Measurements from ENCODE around the gene LRRC71.

LRRC71 gene

DNA sequence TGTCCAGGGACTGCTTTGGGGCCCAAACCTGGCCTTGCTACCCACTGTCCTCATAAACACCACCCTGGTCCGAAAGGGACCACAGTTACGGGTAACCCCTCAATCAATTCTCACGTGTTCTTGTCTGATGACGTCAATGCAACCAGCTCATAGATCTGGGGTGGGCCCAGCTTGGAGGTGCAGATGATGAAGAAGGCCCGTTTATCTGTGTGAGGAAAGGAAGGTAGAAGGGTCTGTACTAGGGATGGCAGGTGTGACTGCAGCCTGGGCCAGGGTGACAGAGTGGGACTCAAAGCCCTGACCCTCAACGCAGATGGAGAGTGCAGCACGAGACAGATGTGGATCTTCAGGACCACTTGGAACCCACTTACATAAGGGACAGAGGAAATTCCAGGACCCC is 22.1 kb downstream of the LRRC71 start:
- Histone ChIP-seq H3K27me3 (replicated peaks; ENCODE audit: control insufficient read depth, insufficient read depth, low read length) (no peaks in the 10 kb centered on the region), H3K4me3 (replicated peaks; ENCODE audit: low read depth, low read length) (no peak overlapping the region), H3K36me3 (ENCODE audit: control insufficient read depth, insufficient read depth, low read length) (peaks cover 34% of the 10 kb centered on the region)
- DNase-seq (ENCODE audit: extremely low read depth, insufficient read length) = no peak
- TF ChIP-seq, protein P1, sequence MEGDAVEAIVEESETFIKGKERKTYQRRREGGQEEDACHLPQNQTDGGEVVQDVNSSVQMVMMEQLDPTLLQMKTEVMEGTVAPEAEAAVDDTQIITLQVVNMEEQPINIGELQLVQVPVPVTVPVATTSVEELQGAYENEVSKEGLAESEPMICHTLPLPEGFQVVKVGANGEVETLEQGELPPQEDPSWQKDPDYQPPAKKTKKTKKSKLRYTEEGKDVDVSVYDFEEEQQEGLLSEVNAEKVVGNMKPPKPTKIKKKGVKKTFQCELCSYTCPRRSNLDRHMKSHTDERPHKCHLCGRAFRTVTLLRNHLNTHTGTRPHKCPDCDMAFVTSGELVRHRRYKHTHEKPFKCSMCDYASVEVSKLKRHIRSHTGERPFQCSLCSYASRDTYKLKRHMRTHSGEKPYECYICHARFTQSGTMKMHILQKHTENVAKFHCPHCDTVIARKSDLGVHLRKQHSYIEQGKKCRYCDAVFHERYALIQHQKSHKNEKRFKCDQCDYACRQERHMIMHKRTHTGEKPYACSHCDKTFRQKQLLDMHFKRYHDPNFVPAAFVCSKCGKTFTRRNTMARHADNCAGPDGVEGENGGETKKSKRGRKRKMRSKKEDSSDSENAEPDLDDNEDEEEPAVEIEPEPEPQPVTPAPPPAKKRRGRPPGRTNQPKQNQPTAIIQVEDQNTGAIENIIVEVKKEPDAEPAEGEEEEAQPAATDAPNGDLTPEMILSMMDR (IDR thresholded peaks at IDR 0.05; ENCODE audit: insufficient read depth, low read length, poor library complexity, severe bottlenecking) = no peak

DNA sequence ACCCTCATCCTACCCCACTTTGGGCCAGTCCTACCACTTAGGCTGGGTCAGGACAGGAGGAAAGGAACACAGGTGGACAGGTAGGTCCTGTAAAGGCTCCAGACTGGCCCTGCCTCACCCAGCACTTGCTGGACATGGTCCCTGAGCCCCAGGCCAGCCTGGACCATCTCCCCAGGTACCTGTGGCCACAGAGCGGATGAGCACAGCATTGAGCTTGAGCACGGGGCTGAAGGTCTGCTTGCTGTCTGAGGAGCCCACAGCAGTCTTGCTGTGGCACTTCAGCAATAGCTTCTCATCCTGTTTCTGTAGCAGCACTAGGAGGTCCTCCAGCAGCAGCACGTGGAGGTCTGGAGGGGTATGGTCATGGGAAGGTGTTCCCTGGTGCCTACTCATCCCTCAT is 23.3 kb downstream of the LRRC71 start:
- H3K27me3 ChIP-seq (replicated peaks; ENCODE audit: control insufficient read depth, insufficient read depth, low read length) = no peaks in the 10 kb centered on the region
- no peak for DNase-seq (ENCODE audit: extremely low read depth, insufficient read length)
- peaks cover 31% of the 10 kb centered on the region for H3K36me3 ChIP-seq (ENCODE audit: control insufficient read depth, insufficient read depth, low read length)
- TF ChIP-seq, protein P1 (IDR thresholded peaks at IDR 0.05; ENCODE audit: insufficient read depth, low read length, poor library complexity, severe bottlenecking) = no peak
- H3K4me3 ChIP-seq (replicated peaks; ENCODE audit: low read depth, low read length) = no peak overlapping the region

DNA sequence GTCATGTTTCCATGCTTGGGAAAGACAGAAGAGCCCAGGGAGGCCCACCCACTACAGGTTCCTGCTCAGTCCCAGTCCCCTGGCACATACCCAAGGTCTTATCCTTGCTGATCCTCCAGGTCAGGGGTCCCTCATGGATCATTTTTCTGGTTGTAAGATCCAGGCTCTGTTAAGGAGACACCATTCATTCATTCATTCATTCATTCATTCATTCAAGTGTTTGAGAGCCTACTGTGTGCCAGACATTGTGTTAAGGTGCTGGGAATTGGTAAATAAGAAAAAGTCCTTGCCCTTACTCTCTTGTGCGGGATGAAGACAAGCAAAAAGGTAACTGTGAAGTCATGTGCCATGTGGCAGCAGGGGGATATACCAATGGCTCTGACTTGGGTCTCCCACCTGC is 23.8 kb downstream of the LRRC71 start:
- Histone ChIP-seq H3K4me3 (replicated peaks; ENCODE audit: low read depth, low read length) (no peak overlapping the region), H3K27me3 (replicated peaks; ENCODE audit: control insufficient read depth, insufficient read depth, low read length) (no peaks in the 10 kb centered on the region), H3K36me3 (ENCODE audit: control insufficient read depth, insufficient read depth, low read length) (peaks cover 29% of the 10 kb centered on the region)
- TF ChIP-seq, protein P1 (IDR thresholded peaks at IDR 0.05; ENCODE audit: insufficient read depth, low read length, poor library complexity, severe bottlenecking) = no peak
- no peak for DNase-seq (ENCODE audit: extremely low read depth, insufficient read length)

DNA sequence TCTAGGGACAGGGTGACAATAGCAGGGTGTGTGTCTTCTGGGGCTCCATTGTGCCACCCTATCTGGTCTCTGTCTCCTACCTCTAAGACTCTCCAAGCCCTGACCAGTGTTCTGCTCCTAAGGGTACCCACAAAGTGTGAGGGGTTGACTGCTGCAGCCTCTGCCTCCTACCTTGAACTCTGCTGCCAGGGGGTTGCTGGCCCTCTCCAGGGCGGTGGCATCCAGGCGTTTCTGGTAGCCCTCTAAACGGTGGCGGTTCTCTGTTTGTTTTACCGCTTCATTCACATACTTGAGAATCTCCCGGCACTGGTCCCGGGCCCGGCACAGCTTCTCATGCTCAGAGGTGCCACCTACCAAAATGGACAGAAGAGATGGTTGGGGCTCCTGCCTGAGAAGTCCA is 24.4 kb downstream of the LRRC71 start:
- Histone ChIP-seq H3K27me3 (replicated peaks; ENCODE audit: control insufficient read depth, insufficient read depth, low read length) (no peaks in the 10 kb centered on the region), H3K36me3 (ENCODE audit: control insufficient read depth, insufficient read depth, low read length) (peaks cover 25% of the 10 kb centered on the region), H3K4me3 (replicated peaks; ENCODE audit: low read depth, low read length) (no peak overlapping the region)
- DNase-seq (ENCODE audit: extremely low read depth, insufficient read length) = no peak
- TF ChIP-seq, protein P1 (IDR thresholded peaks at IDR 0.05; ENCODE audit: insufficient read depth, low read length, poor library complexity, severe bottlenecking) = no peak

DNA sequence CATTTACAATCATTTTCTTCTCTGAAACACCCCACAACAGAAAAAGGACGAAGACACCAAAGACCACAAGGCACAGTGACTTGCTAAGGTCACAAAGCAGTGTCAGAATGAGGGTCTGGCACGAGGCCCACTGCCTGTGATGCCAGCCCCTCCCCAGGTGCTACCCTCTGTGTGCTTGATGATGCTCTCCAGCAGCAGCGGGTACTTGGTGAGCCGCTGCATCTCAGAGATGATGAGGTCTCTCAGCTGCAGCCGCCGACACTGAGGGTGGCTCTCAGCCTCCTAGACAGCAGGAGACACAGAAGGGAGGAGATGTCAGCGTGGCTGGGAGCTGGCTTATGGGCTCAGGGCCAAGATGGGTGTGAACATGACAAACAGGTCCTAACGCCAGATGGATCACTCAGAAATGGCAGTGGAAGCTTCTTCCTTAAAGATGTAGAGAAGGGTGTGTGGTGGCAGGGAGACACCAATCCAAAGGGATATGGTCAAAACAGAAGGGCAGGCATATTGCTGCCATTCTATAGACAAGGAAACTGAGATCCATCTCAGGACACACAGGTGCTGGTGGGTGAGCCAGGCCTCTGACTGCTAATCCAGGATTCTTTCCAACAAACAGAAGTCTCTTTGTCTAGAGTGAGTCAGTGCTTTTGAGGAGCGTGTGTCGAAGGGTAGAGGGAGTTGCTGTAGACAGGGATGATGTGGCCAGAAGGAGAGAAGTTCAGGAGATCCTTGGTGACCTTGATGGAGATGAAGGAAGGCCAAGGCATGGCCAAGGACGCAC is 25.6 kb downstream of the LRRC71 start:
- no peak overlapping the region for H3K4me3 ChIP-seq (replicated peaks; ENCODE audit: low read depth, low read length)
- no peak for DNase-seq (ENCODE audit: extremely low read depth, insufficient read length)
- no peaks in the 10 kb centered on the region for H3K27me3 ChIP-seq (replicated peaks; ENCODE audit: control insufficient read depth, insufficient read depth, low read length)
- peaks cover 24% of the 10 kb centered on the region for H3K36me3 ChIP-seq (ENCODE audit: control insufficient read depth, insufficient read depth, low read length)
- TF ChIP-seq, protein P1 (IDR thresholded peaks at IDR 0.05; ENCODE audit: insufficient read depth, low read length, poor library complexity, severe bottlenecking) = no peak
